ENCODE results near the gene FHIP2A.

Gene FHIP2A

DNA sequence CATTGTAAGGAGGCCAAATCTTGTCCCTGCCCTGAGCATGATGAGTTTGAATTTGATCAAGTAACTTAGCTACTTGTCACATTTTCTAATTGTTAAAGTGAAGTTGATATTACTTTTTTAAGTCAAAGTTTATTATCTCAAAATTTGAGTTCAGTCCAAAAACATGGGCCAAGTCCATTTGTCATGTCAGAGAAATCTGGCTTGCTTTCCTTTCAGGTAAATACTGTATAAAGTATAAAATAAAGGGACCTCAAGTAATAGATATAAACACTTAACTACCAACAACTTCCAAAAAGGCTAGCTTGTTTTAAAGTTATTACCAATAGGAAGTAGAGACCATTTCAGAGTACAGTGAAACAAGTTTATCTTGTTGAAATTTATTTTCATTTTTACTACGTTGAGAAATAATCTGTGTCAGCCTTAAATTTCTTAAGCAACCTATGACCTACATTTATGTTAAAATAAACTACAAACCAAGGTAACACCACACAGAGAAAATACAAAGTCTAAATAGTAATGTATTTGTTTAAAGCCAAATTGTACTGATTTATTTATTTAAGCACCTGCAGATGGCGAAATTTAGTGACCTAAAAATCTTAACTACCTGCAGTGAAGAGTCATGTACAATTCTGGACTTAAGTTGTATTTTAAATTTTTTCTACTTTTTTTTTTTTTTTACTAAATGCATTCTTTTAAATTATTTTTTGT lies 36.5 kb downstream of the FHIP2A start:
- DNase-seq (ENCODE audit: low spot score), result no peak

DNA sequence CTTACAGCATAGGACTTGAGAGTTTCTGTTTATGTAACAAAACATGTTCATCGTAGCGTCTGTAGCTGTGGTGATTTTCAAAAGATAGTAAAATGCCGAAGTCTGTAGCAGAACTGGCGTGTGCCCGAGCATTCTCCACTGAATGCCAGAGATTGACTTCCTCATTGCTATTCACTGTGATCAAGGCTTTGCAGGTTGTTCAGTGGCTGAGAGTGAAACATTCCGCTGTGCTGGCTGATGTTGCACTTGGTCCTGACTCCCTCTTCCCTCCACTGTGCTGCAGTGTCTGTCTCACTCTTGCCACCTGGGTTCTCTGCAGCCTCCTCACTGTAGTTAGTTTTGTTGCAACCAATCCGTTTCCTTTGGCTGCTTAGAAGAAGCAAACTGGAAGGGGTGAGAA lies 37.6 kb downstream of the FHIP2A start:
- no peak for DNase-seq (ENCODE audit: low spot score)

DNA sequence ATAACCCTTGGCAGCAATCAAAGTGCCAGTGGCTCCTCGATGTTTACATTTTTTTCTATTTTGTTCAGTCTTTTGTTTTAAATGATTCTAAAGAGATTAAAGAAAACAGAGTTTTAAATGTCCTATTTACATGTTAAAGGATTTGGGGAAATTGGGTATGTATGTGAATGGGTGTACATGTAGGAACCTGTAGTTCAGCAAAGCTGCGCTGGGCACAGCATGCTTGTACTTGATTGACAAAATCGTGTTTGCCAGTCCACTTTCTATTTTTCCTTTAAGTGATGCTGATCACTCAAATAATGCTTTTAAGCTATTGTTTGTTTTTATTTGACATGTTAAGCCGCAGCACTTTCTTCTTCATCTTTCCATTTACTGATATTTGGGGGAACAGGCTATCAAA lies 40.9 kb downstream of the FHIP2A start:
- DNase-seq (ENCODE audit: low spot score), result no peak

GRCh38 chr10:114867365-114867764 lies 45.8 kb downstream of the FHIP2A start:
- DNase-seq (ENCODE audit: low spot score), result no peak

GRCh38 chr10:114868870-114869519 lies 47.4 kb downstream of the FHIP2A start:
- DNase-seq (ENCODE audit: low spot score), result no peak

GRCh38 chr10:114869520-114869892 lies 47.9 kb downstream of the FHIP2A start:
- DNase-seq (ENCODE audit: low spot score), result no peak

DNA sequence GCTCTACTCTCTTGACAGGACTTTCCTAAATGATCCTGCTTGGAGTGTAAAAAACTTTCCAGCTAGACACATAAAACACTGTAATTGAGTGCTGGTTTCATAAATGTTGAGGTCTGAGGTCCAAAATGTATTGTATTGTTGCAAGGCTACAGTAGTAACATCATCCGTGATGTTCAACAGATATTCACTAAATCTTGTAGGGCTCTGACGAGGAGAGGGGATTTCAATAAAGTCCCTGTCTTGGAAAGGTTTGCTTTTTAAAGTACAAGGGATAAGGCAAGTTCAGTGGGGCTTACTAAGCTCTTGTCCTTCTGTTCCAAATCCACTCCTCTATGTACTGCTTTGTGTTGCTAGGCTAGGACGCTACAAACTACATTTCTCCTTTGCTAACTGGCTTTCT lies 48.9 kb downstream of the FHIP2A start:
- DNase-seq (ENCODE audit: low spot score), result no peak

DNA sequence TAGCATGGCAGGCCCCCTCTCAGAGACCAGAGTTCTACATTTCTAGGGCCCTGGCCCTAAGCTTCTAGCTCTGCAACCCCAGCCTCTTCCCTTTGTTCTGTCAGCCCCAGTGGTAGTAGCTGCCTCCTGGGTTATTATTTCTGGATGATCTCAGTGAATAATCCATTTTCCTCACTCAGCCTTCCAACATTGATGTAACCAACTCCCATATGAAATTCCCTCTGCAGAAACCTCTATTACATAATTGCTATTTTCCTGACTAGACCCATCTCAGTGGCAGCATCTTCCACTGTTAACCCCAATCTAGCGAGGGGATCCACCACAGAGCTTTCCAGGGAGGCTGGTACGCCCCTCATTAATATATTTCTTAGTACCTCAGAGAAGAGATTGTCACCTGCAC lies 49.8 kb downstream of the FHIP2A start:
- no peak for DNase-seq (ENCODE audit: low spot score)
